T-cell (primary cell): ENCODE results near the gene SNX30. TPM values are rescaled to one million over a fixed set of nuclear protein-coding genes. Genes with fewer than 3 reads are reported as not detected.
A peak's percentile ranks its signal among the peaks of the same experiment; 100 is the strongest.

Experiments used
- ATAC-seq, 4 experiments: fragments of 200-7000 bp in 3 of 4; fragments of 150-1000 bp in 1 of 4; cut with Tn5 transposase; replicated peaks in 1 of 4; 1 replicate in 3 of 4; 2 replicates in 1 of 4; pipeline ENCODE4 v1.10.0; 2021; ENCODE audit warnings: moderate library complexity in 3 of 4, mild to moderate bottlenecking in 2 of 4, moderate number of reproducible peaks in 1 of 4
- CTCF ChIA-PET, 2 donors: fragments of 300-600 bp; sonication (Branson Sonifier 250); formaldehyde crosslinking; loops; one replicate each; lab custom pipeline; 2022; ENCODE audit warnings: antibody characterized with exemption in 2 of 2; lab: Charles Lee
- POLR2A ChIA-PET, 2 donors: fragments of 300-600 bp; sonication (Branson Sonifier 250); formaldehyde crosslinking; loops; one replicate each; lab custom pipeline; 2022; ENCODE audit warnings: antibody characterized with exemption in 2 of 2; lab: Charles Lee
- DNase-seq, 35 experiments: peaks; one replicate each; pipeline versions ENCODE4 v3.0.0 to v3.0.0-alpha.2; 2013 to 2023
- H3K27ac ChIP-seq: one replicate; pipeline ENCODE4 v1.5.1; 2013; ENCODE audit warnings: low read length
- H3K27me3 ChIP-seq, 2 experiments: replicated peaks in 1 of 2; 1 replicate in 1 of 2; 2 replicates in 1 of 2; pipeline versions ENCODE4 v1.6.1 to v1.7.0; 2013; ENCODE audit warnings: low read length in 1 of 2, mixed read lengths in 1 of 2; ENCODE audit not compliant: control insufficient read depth in 2 of 2, insufficient read depth in 2 of 2; ENCODE audit errors: extremely low read depth in 1 of 2
- H3K36me3 ChIP-seq, 2 donors: 1 replicate in 1 of 2; 2 replicates in 1 of 2; pipeline versions ENCODE4 v1.6.1 to v1.7.0; 2013; ENCODE audit warnings: low read length in 1 of 2; ENCODE audit not compliant: control insufficient read depth in 2 of 2, insufficient read depth in 1 of 2; ENCODE audit errors: extremely low read depth in 1 of 2
- H3K4me1 ChIP-seq, 2 experiments: 1 replicate in 1 of 2; 2 replicates in 1 of 2; pipeline versions ENCODE4 v1.6.1 to v1.7.0; 2013; ENCODE audit warnings: low read length in 2 of 2, mixed read lengths in 1 of 2; ENCODE audit not compliant: insufficient read depth in 2 of 2, control insufficient read depth in 1 of 2; ENCODE audit errors: extremely low read depth in 1 of 2
- H3K4me3 ChIP-seq, 2 donors: 1 replicate in 1 of 2; 2 replicates in 1 of 2; pipeline versions ENCODE4 v1.5.1 to v1.7.0; 2013; ENCODE audit warnings: mild to moderate bottlenecking in 2 of 2, low read length in 1 of 2, moderate library complexity in 1 of 2; ENCODE audit not compliant: control insufficient read depth in 1 of 2; ENCODE audit errors: extremely low read depth in 1 of 2
- H3K9me3 ChIP-seq: 2 replicates; pipeline ENCODE4 v1.7.0; 2013
- H3K27ac Mint-ChIP-seq, 2 donors: one replicate each; pipeline ENCODE4 v1.8.0; 2020 to 2021; ENCODE audit warnings: mild to moderate bottlenecking in 2 of 2, mixed read lengths in 2 of 2
- H3K27me3 Mint-ChIP-seq, 2 donors: one replicate each; pipeline ENCODE4 v1.8.0; 2021 to 2022; ENCODE audit warnings: mixed read lengths in 2 of 2
- H3K36me3 Mint-ChIP-seq: one replicate; pipeline ENCODE4 v1.8.0; 2021; ENCODE audit warnings: mixed read lengths
- H3K4me1 Mint-ChIP-seq, 3 donors: one replicate each; pipeline ENCODE4 v1.8.0; 2020 to 2022; ENCODE audit warnings: mixed read lengths in 3 of 3, mild to moderate bottlenecking in 1 of 3
- H3K4me3 Mint-ChIP-seq, 3 donors: one replicate each; pipeline ENCODE4 v1.8.0; 2020 to 2022; ENCODE audit warnings: mild to moderate bottlenecking in 3 of 3, mixed read lengths in 3 of 3, moderate library complexity in 3 of 3
- H3K9me3 Mint-ChIP-seq, 3 donors: one replicate each; pipeline ENCODE4 v1.8.0; 2020 to 2022; ENCODE audit warnings: mixed read lengths in 3 of 3
- WGBS: methylation state at CpG from one replicate; pipeline ENCODE4 v1.1.5; 2013; ENCODE audit warnings: missing lambda C conversion rate; ENCODE audit not compliant: insufficient coverage; 5-methylcytosine and 5-hydroxymethylcytosine counted together
- total RNA-seq, 35 experiments: library from RNA in 6 of 35; stranded (reverse) in 6 of 35; fragments of 120-200 nt in 1 of 35; gene quantifications; one replicate each; pipeline versions ENCODE4 v1.2.1 to v1.2.4 and lab custom pipeline; 2013 to 2026

The SNX30 gene
- total RNA-seq, 5 donors from 2014 or later (not counting 1 experiment from before 2014, with no cell fraction given) = 8.9 to 11.7 (median 10.0) TPM

- H3K36me3 Mint-ChIP-seq = peaks cover 13% of the 10 kb centered on the region
- no peaks in the 10 kb centered on the region for H3K9me3 Mint-ChIP-seq
- no peak overlapping the region for H3K27ac Mint-ChIP-seq
- no peaks in the 10 kb centered on the region for H3K36me3 ChIP-seq
- no peaks in the 10 kb centered on the region for H3K27me3 Mint-ChIP-seq
- no peaks in the 10 kb centered on the region for H3K4me1 Mint-ChIP-seq
- H3K27ac ChIP-seq = no peak overlapping the region
- H3K4me3 Mint-ChIP-seq = no peak overlapping the region
- H3K4me1 ChIP-seq = no peaks in the 10 kb centered on the region
- CTCF ChIA-PET = interaction anchor here in 1 of 2 donors (0.6 kb wide), 1 partner anchor 74 kb away, joined by 5 read pairs; no protein-coding TSS in a partner anchor
- POLR2A ChIA-PET = no interaction called here
- H3K27me3 ChIP-seq = peaks cover 0 to 2% of the 10 kb centered on the region in 2 experiments
- ATAC-seq = no peak
- no peak overlapping the region for H3K4me3 ChIP-seq
- no peaks in the 10 kb centered on the region for H3K9me3 ChIP-seq
- WGBS = 38% methylated on average over 4 of the region's 6 CpGs
- DNase-seq = no peak
These were observed 133.5 kb downstream of the SNX30 start for GRCh38 chr9:112884101-112884500.

GRCh38 chr9:112884721-112885120 lies 134.2 kb downstream of the SNX30 start:
- Mint-ChIP-seq H3K4me3 (no peak overlapping the region), H3K4me1 (no peaks in the 10 kb centered on the region), H3K9me3 (no peaks in the 10 kb centered on the region), H3K36me3 (peaks cover 13% of the 10 kb centered on the region), H3K27me3 (peaks cover 4 to 5% of the 10 kb centered on the region in 2 donors), H3K27ac (no peak overlapping the region)
- ATAC-seq = no peak
- WGBS = 80% methylated on average over 1 of the region's 5 CpGs
- POLR2A ChIA-PET = no interaction called here
- CTCF ChIA-PET = interaction anchor here in 1 of 2 donors (0.6 kb wide), 1 partner anchor 75 kb away, joined by 5 read pairs; no protein-coding TSS in a partner anchor
- no peaks in the 10 kb centered on the region for H3K9me3 ChIP-seq
- H3K36me3 ChIP-seq = no peaks in the 10 kb centered on the region
- H3K27me3 ChIP-seq = peaks cover 0 to 8% of the 10 kb centered on the region in 2 experiments
- no peaks in the 10 kb centered on the region for H3K4me1 ChIP-seq
- H3K4me3 ChIP-seq = no peak overlapping the region
- no peak overlapping the region for H3K27ac ChIP-seq
- DNase-seq = no peak

GRCh38 chr9:112885324-112885723 lies 134.8 kb downstream of the SNX30 start:
- no peaks in the 10 kb centered on the region for H3K4me1 ChIP-seq
- DNase-seq (no peak), ATAC-seq (no peak)
- H3K36me3 ChIP-seq = no peaks in the 10 kb centered on the region
- Mint-ChIP-seq H3K36me3 (peaks cover 11% of the 10 kb centered on the region), H3K27ac (no peak overlapping the region), H3K4me3 (no peak overlapping the region), H3K27me3 (peaks cover 10 to 11% of the 10 kb centered on the region in 2 donors), H3K9me3 (no peaks in the 10 kb centered on the region), H3K4me1 (no peaks in the 10 kb centered on the region)
- no peaks in the 10 kb centered on the region for H3K9me3 ChIP-seq
- H3K27ac ChIP-seq = no peak overlapping the region
- ChIA-PET POLR2A (no interaction called here), CTCF (no interaction called here)
- no peak overlapping the region for H3K4me3 ChIP-seq
- peaks cover 0 to 14% of the 10 kb centered on the region in 2 experiments for H3K27me3 ChIP-seq
- no CpG with 5 or more reads among the region's 1 CpG for WGBS

GRCh38 chr9:112886351-112886750 lies 135.8 kb downstream of the SNX30 start:
- H3K9me3 Mint-ChIP-seq = no peaks in the 10 kb centered on the region
- DNase-seq (no peak), ATAC-seq (no peak)
- Histone ChIP-seq H3K4me3 (no peak overlapping the region), H3K36me3 (no peaks in the 10 kb centered on the region), H3K4me1 (no peaks in the 10 kb centered on the region), H3K27me3 (peaks cover 0 to 24% of the 10 kb centered on the region in 2 experiments), H3K9me3 (no peaks in the 10 kb centered on the region), H3K27ac (no peak overlapping the region)
- WGBS = 86% methylated on average over 4 of the region's 4 CpGs
- H3K27me3 Mint-ChIP-seq = peaks cover 10 to 19% of the 10 kb centered on the region in 2 donors
- ChIA-PET POLR2A (no interaction called here), CTCF (no interaction called here)
- peaks cover 5% of the 10 kb centered on the region for H3K36me3 Mint-ChIP-seq
- no peak overlapping the region for H3K27ac Mint-ChIP-seq
- no peaks in the 10 kb centered on the region for H3K4me1 Mint-ChIP-seq
- H3K4me3 Mint-ChIP-seq = no peak overlapping the region

- H3K36me3 ChIP-seq = no peaks in the 10 kb centered on the region
- CTCF ChIA-PET = interaction anchor here in 1 of 2 donors (0.8 kb wide), 1 partner anchor 1261 kb away, joined by 3 read pairs; no protein-coding TSS in a partner anchor
These were observed 136.8 kb downstream of the SNX30 start for GRCh38 chr9:112887381-112887780.

GRCh38 chr9:112890106-112891081 lies 139.8 kb downstream of the SNX30 start, which contains the start of gene SLC46A2:
Gene SLC46A2 (minus strand): TSS chr9:112890876. CDS start chr9:112890681, 195 bp downstream.
- Mint-ChIP-seq H3K27me3 (peaks cover 29 to 49% of the 10 kb centered on the region in 2 donors), H3K36me3 (no peaks in the 10 kb centered on the region), H3K4me3 (no peak within 1 kb of the TSS), H3K9me3 (no peaks in the 10 kb centered on the region), H3K27ac (no peak within 1 kb of the TSS), H3K4me1 (no peaks in the 10 kb centered on the region)
- no peaks in the 10 kb centered on the region for H3K4me1 ChIP-seq
- H3K9me3 ChIP-seq = no peaks in the 10 kb centered on the region
- no peak within 1 kb of the TSS for H3K4me3 ChIP-seq
- H3K27ac ChIP-seq = no peak within 1 kb of the TSS
- ATAC-seq = no peak
- no peaks in the 10 kb centered on the region for H3K36me3 ChIP-seq
- peaks cover 0 to 34% of the 10 kb centered on the region in 2 experiments for H3K27me3 ChIP-seq
- CTCF ChIA-PET = interaction anchor here in 1 of 2 donors (0.6 kb wide), 1 partner anchor 53 kb away, joined by 9 read pairs; no protein-coding TSS in a partner anchor
- WGBS = 24% methylated on average over 74 of the region's 78 CpGs
- no peak for DNase-seq
- POLR2A ChIA-PET = no interaction called here

More at GRCh38 chr9:112887381-112887780, 136.8 kb downstream of the SNX30 start:
- Mint-ChIP-seq H3K4me3 (no peak overlapping the region), H3K36me3 (no peaks in the 10 kb centered on the region), H3K9me3 (no peaks in the 10 kb centered on the region), H3K4me1 (no peaks in the 10 kb centered on the region), H3K27ac (no peak overlapping the region), H3K27me3 (peaks cover 19 to 29% of the 10 kb centered on the region in 2 donors)
- Histone ChIP-seq H3K4me1 (no peaks in the 10 kb centered on the region), H3K27ac (no peak overlapping the region), H3K9me3 (no peaks in the 10 kb centered on the region), H3K27me3 (peaks cover 0 to 34% of the 10 kb centered on the region in 2 experiments), H3K4me3 (no peak overlapping the region)
- no peak for ATAC-seq
- peak in 1 of 35 experiments; percentile 11 for DNase-seq
- WGBS = 0% methylated on average over 2 of the region's 5 CpGs
- POLR2A ChIA-PET = no interaction called here
